Motor neuron (in vitro differentiated cells): ENCODE data around the gene NARS2. TPM values are rescaled to one million over a fixed set of nuclear protein-coding genes. Genes with fewer than 3 reads are reported as not detected.

Experiments used
- total RNA-seq, 8 experiments: library from RNA; unstranded; fragments of 300-600 nt; gene quantifications; 2 replicates each; pipeline versions ENCODE4 v1.2.3 to v1.2.4, GENCODE V29; 2022

Gene NARS2
- total RNA-seq, 8 experiments from 2014 or later, result 11.5 to 36.0 (median 28.1) TPM

Other genes with a start within 250 kb of the NARS2 start
- gene GAB2, start 157.0 kb downstream of the NARS2 start, total RNA-seq, result 10 to 100 TPM in 5 of 8 experiments, 1 to 10 TPM in 3; 2.5 to 44.1 (median 25.6) TPM